Thyroid gland (tissue), 4 donors: ENCODE results near the gene KREMEN1. TPM values are rescaled to one million over a fixed set of nuclear protein-coding genes. Genes with fewer than 3 reads are reported as not detected.

ENCODE experiments used
- DNase-seq, 2 donors: peaks; one replicate each; pipeline ENCODE4 v3.0.0-alpha.2; 2019
- H3K27ac ChIP-seq, 3 donors: fragments of 200-600 bp; sonication (generic); 1 replicate in 2 of 3; 2 replicates in 1 of 3; pipeline ENCODE4 v1.5.1; 2016 to 2019; ENCODE audit warnings: mild to moderate bottlenecking in 1 of 3, moderate library complexity in 1 of 3
- H3K27me3 ChIP-seq: fragments of 200-600 bp; sonication (generic); one replicate; pipeline ENCODE4 v1.5.1; 2019
- H3K36me3 ChIP-seq, 2 donors: fragments of 200-600 bp; sonication (generic); one replicate each; pipeline ENCODE4 v1.5.1; 2016 to 2019
- H3K4me1 ChIP-seq, 2 donors: fragments of 200-600 bp; sonication (generic); one replicate each; pipeline ENCODE4 v1.5.1; 2017 to 2019
- H3K4me3 ChIP-seq, 3 donors: fragments of 200-600 bp; sonication (generic); replicated peaks in 1 of 3; 1 replicate in 2 of 3; 2 replicates in 1 of 3; pipeline ENCODE4 v1.5.1; 2016; ENCODE audit warnings: mild to moderate bottlenecking in 1 of 3
- H3K9me3 ChIP-seq: fragments of 200-600 bp; sonication (generic); one replicate; pipeline ENCODE4 v1.5.1; 2017
- POLR2A ChIP-seq, 2 donors: fragments of 450-650 bp; IDR thresholded peaks; one replicate each; pipeline ENCODE4 v1.6.1; 2017; ENCODE audit warnings: antibody characterized with exemption in 2 of 2, mild to moderate bottlenecking in 2 of 2, moderate library complexity in 1 of 2
- WGBS, 2 donors: methylation state at CpG; one replicate each; pipeline ENCODE4 v1.1.5; 2017; 5-methylcytosine and 5-hydroxymethylcytosine counted together
- intact Hi-C: fragments of 100-400 bp; cut with DNase I; formaldehyde crosslinking; loops from one replicate; pipeline ENCODE4 v1.15.1; 2023
- total RNA-seq, 4 donors: library from RNA; depleted of rRNA; stranded (reverse); fragments of >200 nt; gene quantifications; one replicate each; pipeline ENCODE4 v1.2.3, GENCODE V29; 2016
- TF ChIP-seq, protein P1 (sequence below), 6 experiments: fragments of 200-600 bp in 3 of 6; fragments of 450-650 bp in 3 of 6; sonication (generic) in 3 of 6; IDR thresholded peaks; one replicate each; pipeline ENCODE4 v1.5.1; 2016 to 2019; ENCODE audit warnings: antibody characterized with exemption in 6 of 6, mild to moderate bottlenecking in 2 of 6, inconsistent platforms in 1 of 6, moderate library complexity in 1 of 6

The KREMEN1 gene
- total RNA-seq, 4 donors from 2014 or later, result 18.1 to 27.1 (median 25.6) TPM

GRCh38 chr22:29166180-29166579 lies 93.3 kb downstream of the KREMEN1 start:
- WGBS, 2 donors, result 87 to 90% methylated on average over 6 of the region's 6 CpGs
- DNase-seq, result no peak
- no peaks in the 10 kb centered on the region for H3K36me3 ChIP-seq
- H3K27me3 ChIP-seq, result no peaks in the 10 kb centered on the region
- intact Hi-C loops, result no loop called here
- TF ChIP-seq, protein P1, sequence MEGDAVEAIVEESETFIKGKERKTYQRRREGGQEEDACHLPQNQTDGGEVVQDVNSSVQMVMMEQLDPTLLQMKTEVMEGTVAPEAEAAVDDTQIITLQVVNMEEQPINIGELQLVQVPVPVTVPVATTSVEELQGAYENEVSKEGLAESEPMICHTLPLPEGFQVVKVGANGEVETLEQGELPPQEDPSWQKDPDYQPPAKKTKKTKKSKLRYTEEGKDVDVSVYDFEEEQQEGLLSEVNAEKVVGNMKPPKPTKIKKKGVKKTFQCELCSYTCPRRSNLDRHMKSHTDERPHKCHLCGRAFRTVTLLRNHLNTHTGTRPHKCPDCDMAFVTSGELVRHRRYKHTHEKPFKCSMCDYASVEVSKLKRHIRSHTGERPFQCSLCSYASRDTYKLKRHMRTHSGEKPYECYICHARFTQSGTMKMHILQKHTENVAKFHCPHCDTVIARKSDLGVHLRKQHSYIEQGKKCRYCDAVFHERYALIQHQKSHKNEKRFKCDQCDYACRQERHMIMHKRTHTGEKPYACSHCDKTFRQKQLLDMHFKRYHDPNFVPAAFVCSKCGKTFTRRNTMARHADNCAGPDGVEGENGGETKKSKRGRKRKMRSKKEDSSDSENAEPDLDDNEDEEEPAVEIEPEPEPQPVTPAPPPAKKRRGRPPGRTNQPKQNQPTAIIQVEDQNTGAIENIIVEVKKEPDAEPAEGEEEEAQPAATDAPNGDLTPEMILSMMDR (IDR thresholded peaks at IDR 0.05), result no peak
- no peak overlapping the region for H3K27ac ChIP-seq
- no peak overlapping the region for H3K4me3 ChIP-seq
- no peaks in the 10 kb centered on the region for H3K4me1 ChIP-seq
- no peaks in the 10 kb centered on the region for H3K9me3 ChIP-seq

- Histone ChIP-seq H3K27ac (no peak overlapping the region), H3K4me3 (no peak overlapping the region), H3K36me3 (no peaks in the 10 kb centered on the region), H3K27me3 (no peaks in the 10 kb centered on the region), H3K9me3 (no peaks in the 10 kb centered on the region), H3K4me1 (no peaks in the 10 kb centered on the region)
- DNase-seq, result no peak
- intact Hi-C loops, result no loop called here
- WGBS, 2 donors, result 84 to 89% methylated on average over 21 to 22 of the region's 22 CpGs
- TF ChIP-seq POLR2A (IDR thresholded peaks at IDR 0.05), result no peak
- TF ChIP-seq, protein P1 (IDR thresholded peaks at IDR 0.05), result no peak
Measured at GRCh38 chr22:29167032-29167911, 94.4 kb downstream of the KREMEN1 start.

GRCh38 chr22:29171721-29172120 lies 98.9 kb downstream of the KREMEN1 start:
- WGBS, 2 donors, result 90 to 91% methylated on average over 9 of the region's 10 CpGs
- DNase-seq, result no peak
- Histone ChIP-seq H3K27me3 (no peaks in the 10 kb centered on the region), H3K9me3 (no peaks in the 10 kb centered on the region), H3K36me3 (no peaks in the 10 kb centered on the region), H3K4me3 (no peak overlapping the region), H3K27ac (no peak overlapping the region), H3K4me1 (no peaks in the 10 kb centered on the region)
- TF ChIP-seq, protein P1 (IDR thresholded peaks at IDR 0.05), result no peak
- no peak for TF ChIP-seq POLR2A (IDR thresholded peaks at IDR 0.05)
- intact Hi-C loops, result no loop called here

DNA sequence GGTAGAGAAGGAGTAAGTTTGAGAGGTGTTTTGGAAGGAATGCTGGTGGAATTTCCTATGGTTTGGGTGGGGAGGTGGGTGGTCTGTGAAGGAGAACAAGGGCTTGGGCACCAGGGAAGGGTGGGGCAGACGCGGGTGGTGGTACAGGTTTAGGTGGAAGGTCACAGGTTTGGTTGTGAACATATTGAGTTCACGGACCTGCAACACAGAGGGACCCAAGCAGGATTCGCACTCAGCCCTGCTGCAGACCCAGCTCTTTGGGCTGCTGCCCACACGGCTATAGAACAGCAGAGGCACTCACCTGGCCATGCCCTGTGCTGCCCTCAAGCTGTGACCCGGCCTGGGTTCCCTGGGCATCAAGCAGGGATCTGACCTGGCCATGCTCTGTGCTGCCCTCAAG lies 99.4 kb downstream of the KREMEN1 start:
- DNase-seq, result no peak
- H3K27ac ChIP-seq, result no peak overlapping the region
- no peaks in the 10 kb centered on the region for H3K27me3 ChIP-seq
- 92 to 97% methylated on average over 4 of the region's 6 CpGs for WGBS, 2 donors
- TF ChIP-seq, protein P1 (IDR thresholded peaks at IDR 0.05), result no peak
- TF ChIP-seq POLR2A (IDR thresholded peaks at IDR 0.05), result no peak
- no peaks in the 10 kb centered on the region for H3K9me3 ChIP-seq
- H3K4me3 ChIP-seq, result no peak overlapping the region
- no peaks in the 10 kb centered on the region for H3K4me1 ChIP-seq
- no peaks in the 10 kb centered on the region for H3K36me3 ChIP-seq
- intact Hi-C loops, result no loop called here

GRCh38 chr22:29175312-29175835 lies 102.5 kb downstream of the KREMEN1 start:
- no peaks in the 10 kb centered on the region for H3K36me3 ChIP-seq
- WGBS, 2 donors, result 91% methylated on average over 1 of the region's 1 CpG
- no peaks in the 10 kb centered on the region for H3K4me1 ChIP-seq
- H3K9me3 ChIP-seq, result no peaks in the 10 kb centered on the region
- DNase-seq, result no peak
- no peak overlapping the region for H3K4me3 ChIP-seq
- no peak for TF ChIP-seq POLR2A (IDR thresholded peaks at IDR 0.05)
- TF ChIP-seq, protein P1 (IDR thresholded peaks at IDR 0.05), result no peak
- intact Hi-C loops, result no loop called here
- no peak overlapping the region for H3K27ac ChIP-seq
- H3K27me3 ChIP-seq, result no peaks in the 10 kb centered on the region
